Fibroblast of villous mesenchyme (primary cell): ENCODE data around the gene SPPL2A. TPM values are rescaled to one million over a fixed set of nuclear protein-coding genes. Genes with fewer than 3 reads are reported as not detected.

Experiments
- DNase-seq: peaks from one replicate; pipeline ENCODE4 v3.0.0-alpha.2; 2010; ENCODE audit warnings: low read depth
- H3K4me3 ChIP-seq: 2 replicates; pipeline ENCODE4 v1.5.1; 2011; ENCODE audit warnings: low read depth, mild to moderate bottlenecking, low read length
- total RNA-seq: library from RNA; depleted of rRNA; stranded (reverse); fragments of >200 nt; gene quantifications from 2 replicates; pipeline ENCODE4 v1.2.3, GENCODE V29; 2012
- TF ChIP-seq, protein P1 (sequence below): IDR thresholded peaks from 2 replicates; pipeline ENCODE4 v1.5.1; 2012; ENCODE audit warnings: low read depth, mild to moderate bottlenecking, low read length; ENCODE audit not compliant: insufficient read depth

Gene SPPL2A
- total RNA-seq, 1 donor: 75.6 TPM

DNA sequence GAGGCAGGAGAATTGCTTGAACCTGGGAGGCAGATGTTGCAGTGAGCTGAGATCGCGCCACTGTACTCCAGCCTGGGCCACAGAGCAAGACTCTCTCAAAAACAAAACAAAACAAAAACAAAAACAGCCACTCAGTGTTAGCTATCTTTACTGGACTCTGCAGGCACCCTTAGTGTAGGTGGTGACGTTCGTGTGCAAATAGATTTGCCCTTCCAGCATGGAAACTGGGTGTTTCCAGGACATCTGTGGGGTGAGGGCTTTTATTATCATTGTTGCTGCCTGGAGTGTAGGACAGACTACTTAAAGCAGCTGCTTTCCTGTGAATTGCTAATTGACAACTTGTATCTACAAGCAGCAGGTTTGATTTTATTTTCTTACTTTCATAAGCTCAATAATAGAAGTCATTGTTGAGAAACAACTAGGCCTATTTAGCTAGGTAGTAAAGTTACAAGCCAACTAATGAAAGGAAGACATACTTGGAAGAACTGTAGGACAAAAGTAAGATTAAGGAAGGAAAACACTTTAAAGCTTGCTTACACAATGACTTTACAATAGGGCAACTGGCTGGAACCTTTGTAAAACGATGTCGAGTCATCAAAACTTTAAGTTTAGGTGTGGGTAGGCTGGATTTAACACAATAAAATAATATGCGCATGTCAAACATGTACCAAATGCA, 25.4 kb upstream of the SPPL2A start:
- TF ChIP-seq, protein P1, sequence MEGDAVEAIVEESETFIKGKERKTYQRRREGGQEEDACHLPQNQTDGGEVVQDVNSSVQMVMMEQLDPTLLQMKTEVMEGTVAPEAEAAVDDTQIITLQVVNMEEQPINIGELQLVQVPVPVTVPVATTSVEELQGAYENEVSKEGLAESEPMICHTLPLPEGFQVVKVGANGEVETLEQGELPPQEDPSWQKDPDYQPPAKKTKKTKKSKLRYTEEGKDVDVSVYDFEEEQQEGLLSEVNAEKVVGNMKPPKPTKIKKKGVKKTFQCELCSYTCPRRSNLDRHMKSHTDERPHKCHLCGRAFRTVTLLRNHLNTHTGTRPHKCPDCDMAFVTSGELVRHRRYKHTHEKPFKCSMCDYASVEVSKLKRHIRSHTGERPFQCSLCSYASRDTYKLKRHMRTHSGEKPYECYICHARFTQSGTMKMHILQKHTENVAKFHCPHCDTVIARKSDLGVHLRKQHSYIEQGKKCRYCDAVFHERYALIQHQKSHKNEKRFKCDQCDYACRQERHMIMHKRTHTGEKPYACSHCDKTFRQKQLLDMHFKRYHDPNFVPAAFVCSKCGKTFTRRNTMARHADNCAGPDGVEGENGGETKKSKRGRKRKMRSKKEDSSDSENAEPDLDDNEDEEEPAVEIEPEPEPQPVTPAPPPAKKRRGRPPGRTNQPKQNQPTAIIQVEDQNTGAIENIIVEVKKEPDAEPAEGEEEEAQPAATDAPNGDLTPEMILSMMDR: no peak
- no peak overlapping the region for H3K4me3 ChIP-seq
- no peak for DNase-seq

- TF ChIP-seq, protein P1: no peak
- DNase-seq: no peak
- no peak overlapping the region for H3K4me3 ChIP-seq
Observed at GRCh38 chr15:50786871-50787270, 21.4 kb upstream of the SPPL2A start.

DNA sequence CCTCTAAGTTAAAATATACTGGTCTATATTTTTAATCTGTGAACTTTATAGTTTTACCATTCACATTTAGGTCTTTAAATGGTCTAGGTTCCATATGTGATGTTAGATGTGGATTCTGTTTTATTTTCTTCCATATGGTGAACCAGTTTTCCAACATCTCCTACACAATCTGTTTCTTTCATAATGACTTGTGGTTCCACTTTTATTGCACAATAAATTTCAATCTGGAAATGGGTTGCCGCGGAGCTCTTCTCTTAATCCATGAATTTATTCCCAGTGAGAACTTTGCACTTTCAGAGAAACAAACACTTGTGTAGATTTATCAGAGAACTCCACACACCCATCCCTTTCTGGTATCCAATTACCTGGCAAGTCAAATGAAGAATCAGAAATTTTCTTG, 20.9 kb upstream of the SPPL2A start:
- DNase-seq: no peak
- H3K4me3 ChIP-seq: no peak overlapping the region
- TF ChIP-seq, protein P1: no peak

GRCh38 chr15:50783895-50784294, 18.4 kb upstream of the SPPL2A start:
- H3K4me3 ChIP-seq: no peak overlapping the region
- TF ChIP-seq, protein P1: no peak
- DNase-seq: no peak

DNA sequence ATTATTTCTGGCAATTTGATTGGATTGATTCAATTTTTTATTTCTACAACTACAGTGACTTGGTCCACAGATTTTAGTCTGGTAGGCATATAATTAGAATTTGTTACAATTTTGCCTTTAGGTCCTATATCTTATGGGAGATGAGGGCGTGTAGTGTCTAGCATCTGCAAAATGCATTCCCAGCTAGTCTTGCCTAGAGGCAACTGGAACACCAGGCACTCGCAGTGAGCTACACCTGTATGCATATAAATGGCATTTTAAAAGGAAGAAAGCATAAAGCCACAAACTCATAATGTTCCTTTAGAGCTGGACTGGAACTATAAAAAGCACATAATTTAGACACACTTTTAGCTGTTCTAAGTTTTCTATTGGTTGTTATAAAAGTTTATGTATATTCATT, 17.9 kb upstream of the SPPL2A start:
- TF ChIP-seq, protein P1: no peak
- DNase-seq: no peak
- no peak overlapping the region for H3K4me3 ChIP-seq

DNA sequence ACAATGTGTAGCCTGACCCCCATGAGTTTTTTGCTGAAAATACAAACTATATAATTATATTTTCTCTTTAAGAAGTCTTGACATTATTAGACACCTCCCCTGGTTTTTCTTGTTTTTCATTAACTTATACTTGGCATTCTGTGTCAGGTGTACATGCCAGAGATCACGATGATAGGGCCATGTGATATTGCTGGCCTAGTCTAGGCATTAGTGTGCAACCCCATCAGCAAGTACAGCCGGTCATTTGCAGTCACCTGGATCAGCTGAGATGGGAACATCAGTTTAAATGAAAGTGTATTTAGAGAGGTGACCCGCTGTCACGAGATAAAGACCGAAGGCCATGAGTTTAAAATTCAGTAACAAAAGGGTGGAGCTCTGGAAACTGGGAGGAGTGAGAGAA, 12.6 kb upstream of the SPPL2A start:
- H3K4me3 ChIP-seq: no peak overlapping the region
- TF ChIP-seq, protein P1: no peak
- no peak for DNase-seq

GRCh38 chr15:50777042-50777441, 11.5 kb upstream of the SPPL2A start:
- no peak overlapping the region for H3K4me3 ChIP-seq
- TF ChIP-seq, protein P1: no peak
- no peak for DNase-seq
